Ovary (tissue), 9 donors: Measurements from ENCODE around the gene ARRDC4. TPM values are rescaled to one million over a fixed set of nuclear protein-coding genes. Genes with fewer than 3 reads are reported as not detected.

Experiments used
- DNase-seq, 5 donors: peaks; one replicate each; pipeline ENCODE4 v3.0.0-alpha.2; 2019 to 2020
- H3K27ac ChIP-seq, 2 donors: fragments of 200-600 bp; one replicate each; pipeline versions ENCODE4 v1.5.1 to v1.8.0; 2019 to 2022
- H3K27me3 ChIP-seq: fragments of 200-600 bp; one replicate; pipeline ENCODE4 v1.8.0; 2022
- H3K36me3 ChIP-seq: fragments of 200-600 bp; sonication (generic); one replicate; pipeline ENCODE4 v1.5.1; 2019
- H3K4me1 ChIP-seq: one replicate; pipeline ENCODE4 v1.8.1; 2013; ENCODE audit warnings: mild to moderate bottlenecking, moderate library complexity; ENCODE audit not compliant: insufficient read depth
- H3K4me3 ChIP-seq: fragments of 200-600 bp; sonication (generic); one replicate; pipeline ENCODE4 v1.5.1; 2017
- H3K9me3 ChIP-seq, 2 donors: fragments of 200-600 bp in 1 of 2; sonication (generic) in 1 of 2; one replicate each; pipeline versions ENCODE4 v1.5.1 to v1.8.1; 2013 to 2019; ENCODE audit warnings: mild to moderate bottlenecking in 1 of 2, moderate library complexity in 1 of 2
- CTCF ChIP-seq, 3 donors: fragments of 450-650 bp in 2 of 3; fragments of 200-600 bp in 1 of 3; IDR thresholded peaks; one replicate each; pipeline versions ENCODE4 v1.5.1 to v1.8.0; 2016 to 2022; ENCODE audit warnings: antibody characterized with exemption in 3 of 3, mild to moderate bottlenecking in 1 of 3
- EP300 ChIP-seq: sonication (generic); formaldehyde crosslinking; IDR thresholded peaks from one replicate; pipeline ENCODE4 v1.6.1; 2017; ENCODE audit warnings: antibody characterized with exemption
- POLR2A ChIP-seq: fragments of 450-650 bp; IDR thresholded peaks from one replicate; pipeline ENCODE4 v1.6.1; 2017; ENCODE audit warnings: antibody characterized with exemption, mild to moderate bottlenecking, moderate library complexity
- WGBS, 3 donors: extraction: QIAGEN DNeasy Blood & Tissue Kit in 1 of 3; methylation state at CpG; one replicate each; pipeline versions ENCODE4 v1.1.5 to v1.1.7; 2013 to 2017; 5-methylcytosine and 5-hydroxymethylcytosine counted together
- intact Hi-C, 4 donors: fragments of 100-400 bp; cut with DNase I; formaldehyde crosslinking; loops; one replicate each; pipeline versions ENCODE4 v1.11.0 to v1.15.1; 2022 to 2023
- polyA plus RNA-seq, 2 donors: library from polyadenylated mRNA; stranded (reverse); fragments of 200-250 nt in 1 of 2; fragments of 350-450 nt in 1 of 2; fragmentation: Illumina TruSeq in 1 of 2; extraction: RNeasy Lipid Tissue Mini Kit (QIAGEN cat#74804) in 1 of 2; gene quantifications; one replicate each; pipeline ENCODE4 v1.2.3, GENCODE V29; 2013 to 2014
- total RNA-seq, 7 donors: library from RNA; depleted of rRNA in 2 of 7; stranded (reverse); fragments of >200 nt in 2 of 7; fragmentation: NEBNext Ultra II Directional in 3 of 7; extraction: Animal tissue kit (Norgen Biotek cat#: 25700) in 3 of 7; gene quantifications; one replicate each; pipeline versions ENCODE4 v1.1.0 to v1.2.4, GENCODE V29; 2016 to 2023
- donor health status: DM: no; HTN: no; CAD: no; lungs with moderate emphysema.
- donor health status: DM: no; HTN: no; CAD: no.
- donor health status: Bipolar disorder and iron deficiency.
- donor health status: DM: yes; HTN: yes; CAD: no.
- donor health status: DM: no; HTN: no; CAD: no.
- donor health status: DM: yes; HTN: yes; CAD: no.

ARRDC4 gene
- total and polyA plus RNA-seq, 9 donors, result 5.8 to 35.2 (median 18.6) TPM

- H3K27me3 ChIP-seq, result no peaks in the 10 kb centered on the region
- no peaks in the 10 kb centered on the region for H3K36me3 ChIP-seq
- H3K27ac ChIP-seq, result no peak overlapping the region
- H3K4me3 ChIP-seq, result no peak overlapping the region
- no peaks in the 10 kb centered on the region for H3K9me3 ChIP-seq
- intact Hi-C loops, result loop anchor here in 1 of 4 donors (10.0 kb wide), 1 partner anchor 59 kb away; no protein-coding TSS in a partner anchor
- no peak for DNase-seq
- 91 to 97% (median 94%) methylated on average over 3 of the region's 3 CpGs for WGBS, 3 donors
- no peaks in the 10 kb centered on the region for H3K4me1 ChIP-seq
- no peak for TF ChIP-seq POLR2A
- no peak for TF ChIP-seq CTCF (IDR thresholded peaks at IDR 0.05)
- TF ChIP-seq EP300, result no peak
These were observed 33.7 kb downstream of the ARRDC4 start for GRCh38 chr15:97994236-97994635.

- no peak for DNase-seq
- TF ChIP-seq EP300 (no peak), CTCF (IDR thresholded peaks at IDR 0.05) (no peak), POLR2A (no peak)
- intact Hi-C loops, result loop anchor here in 1 of 4 donors (10.0 kb wide), 1 partner anchor 60 kb away; no protein-coding TSS in a partner anchor
- no peaks in the 10 kb centered on the region for H3K4me1 ChIP-seq
- H3K9me3 ChIP-seq, result no peaks in the 10 kb centered on the region
- no peak overlapping the region for H3K4me3 ChIP-seq
- 53 to 65% (median 59%) methylated on average over 3 of the region's 3 CpGs for WGBS, 3 donors
- no peak overlapping the region for H3K27ac ChIP-seq
- no peaks in the 10 kb centered on the region for H3K36me3 ChIP-seq
- no peaks in the 10 kb centered on the region for H3K27me3 ChIP-seq
These were observed 34.7 kb downstream of the ARRDC4 start for GRCh38 chr15:97995192-97995591.

GRCh38 chr15:97995881-97996603 lies 35.5 kb downstream of the ARRDC4 start:
- H3K27me3 ChIP-seq, result no peaks in the 10 kb centered on the region
- TF ChIP-seq EP300, result no peak
- no peak for TF ChIP-seq POLR2A
- no peak for TF ChIP-seq CTCF (IDR thresholded peaks at IDR 0.05)
- DNase-seq, result no peak
- H3K4me1 ChIP-seq, result no peaks in the 10 kb centered on the region
- whole genome bisulfite sequencing, 3 donors, result 4 to 10% (median 9%) methylated on average over 5 of the region's 5 CpGs
- H3K36me3 ChIP-seq, result no peaks in the 10 kb centered on the region
- intact Hi-C loops, result loop anchor here in 1 of 4 donors (10.0 kb wide), 1 partner anchor 61 kb away; no protein-coding TSS in a partner anchor
- no peaks in the 10 kb centered on the region for H3K9me3 ChIP-seq
- no peak overlapping the region for H3K4me3 ChIP-seq
- H3K27ac ChIP-seq, result no peak overlapping the region

- no peaks in the 10 kb centered on the region for H3K9me3 ChIP-seq
- 64 to 72% (median 68%) methylated on average over 5 of the region's 5 CpGs for WGBS, 3 donors
- intact Hi-C loops, result loop anchor here in 1 of 4 donors (10.0 kb wide), 1 partner anchor 64 kb away; no protein-coding TSS in a partner anchor
- no peaks in the 10 kb centered on the region for H3K4me1 ChIP-seq
- no peak overlapping the region for H3K27ac ChIP-seq
- H3K27me3 ChIP-seq, result no peaks in the 10 kb centered on the region
- TF ChIP-seq POLR2A, result no peak
- TF ChIP-seq CTCF (IDR thresholded peaks at IDR 0.05), result no peak
- TF ChIP-seq EP300, result no peak
- DNase-seq, result no peak
- H3K36me3 ChIP-seq, result no peaks in the 10 kb centered on the region
- no peak overlapping the region for H3K4me3 ChIP-seq
These were observed 38.0 kb downstream of the ARRDC4 start for GRCh38 chr15:97998307-97999071.
